ENCODE data around the gene TTLL4. TPM values are rescaled to one million over a fixed set of nuclear protein-coding genes. Genes with fewer than 3 reads are reported as not detected.

The TTLL4 gene
- total RNA-seq (10 to 100 TPM in 1 of 4 donors, 1 to 10 TPM in 3; 5.7 to 15.8 (median 8.3) TPM), polyA plus RNA-seq (5.4 TPM)
- long read RNA-seq, donor 1, partial matches to known transcripts: 1 of 1 reads
- long read RNA-seq, donor 1, other reads (novel, unspliced or antisense): 0 of 1 reads
- long read RNA-seq, donor 2, partial matches to known transcripts: 0 of 1 reads
- long read RNA-seq, donor 2, other reads (novel, unspliced or antisense): 1 of 1 reads
- long read RNA-seq, donor 3, full-length matches to known transcripts: 3 of 12 reads
- long read RNA-seq, donor 3, partial matches to known transcripts: 4 of 12 reads
- long read RNA-seq, donor 3, other reads (novel, unspliced or antisense): 5 of 12 reads
- long read RNA-seq, donor 4, full-length matches to known transcripts: 2 of 4 reads
- long read RNA-seq, donor 4, partial matches to known transcripts: 1 of 4 reads
- long read RNA-seq, donor 4, other reads (novel, unspliced or antisense): 1 of 4 reads

DNA sequence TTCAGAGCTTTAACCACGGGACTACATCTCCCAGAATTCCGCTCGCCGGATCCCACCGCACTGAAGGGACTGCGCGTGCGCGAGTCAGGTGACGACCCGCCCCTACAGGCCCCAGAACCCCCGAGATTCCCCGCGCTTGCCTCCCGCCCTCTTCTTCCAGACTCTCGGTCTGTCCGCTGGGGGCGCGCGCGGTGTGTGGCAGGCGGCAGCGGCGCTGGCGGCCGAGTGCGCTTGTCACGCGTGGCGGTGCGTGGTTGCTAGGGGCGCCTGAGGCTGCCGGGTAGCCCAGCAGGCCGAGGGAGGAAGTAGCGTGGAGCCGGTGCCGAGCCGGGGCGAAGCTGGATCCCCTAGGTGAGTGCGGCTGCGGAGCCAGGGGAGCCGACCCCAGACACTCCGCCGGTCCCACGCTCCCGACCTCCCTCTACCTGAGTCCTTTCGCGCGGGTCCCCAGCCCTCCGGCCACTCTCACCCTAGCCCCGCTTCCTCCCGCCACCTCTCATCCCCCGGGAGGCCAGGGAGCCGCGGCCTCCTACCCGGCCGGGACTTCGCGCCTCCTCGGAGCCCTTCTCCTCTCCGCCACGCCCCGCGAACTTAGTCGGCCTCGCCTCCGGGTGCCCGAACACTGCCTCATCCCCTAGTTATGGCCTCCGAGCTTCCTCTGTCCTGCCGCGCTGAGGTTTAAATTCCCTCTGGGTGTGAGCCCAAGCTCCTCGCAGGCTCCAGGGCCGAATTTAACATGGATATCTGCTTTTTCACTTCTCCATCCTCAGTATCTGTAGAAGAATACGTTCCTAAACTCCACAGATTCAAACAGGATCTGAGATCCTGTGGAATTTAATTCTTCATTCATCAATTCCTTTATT is at the start of gene TTLL4:
TTLL4 (plus strand) TSS at position 149 of the 863 bp plus-strand sequence. CDS start 26,842 bp downstream, outside the sequence.
- intact Hi-C loops (cut with DNase I): loop anchor here in 3 of 4 donors (10.0 kb wide), 3 partner anchors 124 to 144 kb away; partner anchors contain the start of genes PRKAG3 (in 1 of the 3) and WNT6 (in 1 of the 3)
- peak; percentile 99 for DNase-seq
- WGBS: under 1% methylated on average over 74 of the region's 74 CpGs
- Histone ChIP-seq H3K27ac (ENCODE audit: low read length) (peak within 1 kb of the TSS; percentile 77), H3K27me3 (ENCODE audit: control insufficient read depth, insufficient read depth) (no peaks in the 10 kb centered on the region), H3K4me1 (ENCODE audit: control insufficient read depth, insufficient read depth, low read length) (no peaks in the 10 kb centered on the region), H3K4me3 (ENCODE audit: low read length) (peak within 1 kb of the TSS; percentile 76), H3K9me3 (ENCODE audit: control insufficient read depth, low read length) (no peaks in the 10 kb centered on the region)
- peak; percentile 99 for ATAC-seq

GRCh38 chr2:218662377-218662776 is 48.3 kb upstream of the TTLL4 start:
- ATAC-seq (no peak), DNase-seq (no peak)
- Histone ChIP-seq H3K27ac (ENCODE audit: low read length) (no peak overlapping the region), H3K4me3 (ENCODE audit: low read length) (no peak overlapping the region), H3K4me1 (ENCODE audit: control insufficient read depth, insufficient read depth, low read length) (no peaks in the 10 kb centered on the region), H3K27me3 (ENCODE audit: control insufficient read depth, insufficient read depth) (no peaks in the 10 kb centered on the region), H3K9me3 (ENCODE audit: control insufficient read depth, low read length) (no peaks in the 10 kb centered on the region)
- 83% methylated on average over 7 of the region's 7 CpGs for WGBS
- intact Hi-C loops (cut with DNase I): no loop called here

DNA sequence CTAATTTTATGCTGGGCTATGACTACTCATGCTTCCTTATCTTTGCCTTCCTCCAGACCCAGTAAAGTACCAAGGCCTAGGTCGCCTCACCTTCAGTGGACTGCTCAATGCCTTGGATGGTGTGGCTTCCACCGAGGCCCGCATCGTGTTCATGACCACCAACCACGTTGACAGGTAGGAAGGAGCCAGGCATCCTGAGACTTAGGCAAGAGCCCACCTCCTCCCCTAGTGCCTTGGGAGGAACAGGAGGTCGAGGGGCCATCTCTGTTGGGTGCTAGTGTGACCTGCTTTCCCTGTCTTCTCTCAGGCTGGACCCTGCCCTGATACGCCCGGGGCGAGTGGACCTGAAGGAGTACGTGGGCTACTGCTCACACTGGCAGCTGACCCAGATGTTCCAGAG is 47.8 kb upstream of the TTLL4 start:
- Histone ChIP-seq H3K4me1 (ENCODE audit: control insufficient read depth, insufficient read depth, low read length) (no peaks in the 10 kb centered on the region), H3K9me3 (ENCODE audit: control insufficient read depth, low read length) (no peaks in the 10 kb centered on the region), H3K27ac (ENCODE audit: low read length) (no peak overlapping the region), H3K4me3 (ENCODE audit: low read length) (no peak overlapping the region), H3K27me3 (ENCODE audit: control insufficient read depth, insufficient read depth) (no peaks in the 10 kb centered on the region)
- intact Hi-C loops (cut with DNase I): no loop called here
- whole genome bisulfite sequencing: 84% methylated on average over 10 of the region's 10 CpGs
- no peak for ATAC-seq
- no peak for DNase-seq

- Histone ChIP-seq H3K4me1 (ENCODE audit: control insufficient read depth, insufficient read depth, low read length) (no peaks in the 10 kb centered on the region), H3K9me3 (ENCODE audit: control insufficient read depth, low read length) (no peaks in the 10 kb centered on the region), H3K4me3 (ENCODE audit: low read length) (no peak overlapping the region), H3K27me3 (ENCODE audit: control insufficient read depth, insufficient read depth) (no peaks in the 10 kb centered on the region), H3K27ac (ENCODE audit: low read length) (no peak overlapping the region)
- intact Hi-C loops (cut with DNase I): no loop called here
- no peak for ATAC-seq
- 87% methylated on average over 15 of the region's 15 CpGs for WGBS
- DNase-seq: no peak
These were observed 46.7 kb upstream of the TTLL4 start for GRCh38 chr2:218663901-218664300.

DNA sequence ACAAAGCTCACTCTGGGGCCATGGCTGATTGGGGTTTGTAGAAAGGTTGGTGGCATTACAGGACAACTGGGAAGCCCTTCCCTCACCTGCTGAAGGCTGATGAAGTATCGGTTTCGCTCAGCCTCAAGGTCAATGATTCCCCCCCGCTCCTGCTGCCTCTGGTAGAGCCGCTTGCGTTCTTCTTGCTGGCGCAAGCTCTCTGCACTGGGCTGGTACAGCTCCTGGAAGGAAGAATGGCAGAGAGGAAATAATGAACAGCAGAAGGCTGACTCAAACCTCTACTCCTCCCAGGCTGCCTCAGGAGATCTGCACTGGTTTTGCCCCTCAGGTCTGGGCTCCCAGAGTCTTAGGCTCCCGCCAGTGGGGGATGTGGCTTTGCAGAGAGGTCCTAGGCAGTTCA is 46.0 kb upstream of the TTLL4 start:
- Histone ChIP-seq H3K9me3 (ENCODE audit: control insufficient read depth, low read length) (no peaks in the 10 kb centered on the region), H3K4me1 (ENCODE audit: control insufficient read depth, insufficient read depth, low read length) (no peaks in the 10 kb centered on the region), H3K4me3 (ENCODE audit: low read length) (no peak overlapping the region), H3K27ac (ENCODE audit: low read length) (no peak overlapping the region), H3K27me3 (ENCODE audit: control insufficient read depth, insufficient read depth) (no peaks in the 10 kb centered on the region)
- intact Hi-C loops (cut with DNase I): no loop called here
- over 99% methylated on average over 7 of the region's 7 CpGs for WGBS
- ATAC-seq (no peak), DNase-seq (no peak)

GRCh38 chr2:218671097-218671653 is 39.5 kb upstream of the TTLL4 start:
- Histone ChIP-seq H3K4me1 (ENCODE audit: control insufficient read depth, insufficient read depth, low read length) (no peaks in the 10 kb centered on the region), H3K9me3 (ENCODE audit: control insufficient read depth, low read length) (no peaks in the 10 kb centered on the region), H3K27me3 (ENCODE audit: control insufficient read depth, insufficient read depth) (no peaks in the 10 kb centered on the region), H3K27ac (ENCODE audit: low read length) (peak overlapping the region; percentile 73), H3K4me3 (ENCODE audit: low read length) (peak overlapping the region; percentile 79)
- ATAC-seq (peak in 1 of 2 donors; percentile 3), DNase-seq (no peak)
- intact Hi-C loops (cut with DNase I): no loop called here
- 43% methylated on average over 12 of the region's 12 CpGs for WGBS

- Histone ChIP-seq H3K27ac (ENCODE audit: low read length) (peak within 1 kb of the TSS; percentile 73), H3K27me3 (ENCODE audit: control insufficient read depth, insufficient read depth) (no peaks in the 10 kb centered on the region), H3K9me3 (ENCODE audit: control insufficient read depth, low read length) (no peaks in the 10 kb centered on the region), H3K4me1 (ENCODE audit: control insufficient read depth, insufficient read depth, low read length) (no peaks in the 10 kb centered on the region), H3K4me3 (ENCODE audit: low read length) (peak within 1 kb of the TSS; percentile 79)
- intact Hi-C loops (cut with DNase I): no loop called here
- under 1% methylated on average over 49 of the region's 49 CpGs for WGBS
- DNase-seq: peak; percentile 88 to 93 (median 92)
- peak; percentile 97 for ATAC-seq
These were observed 38.7 kb upstream of the TTLL4 start, which contains the start of the genes RNF25 and STK36 for GRCh38 chr2:218671654-218672566. Gene RNF25, minus strand, starts transcription at chr2:218672002. Its CDS starts 32 bp downstream, at chr2:218671970. Gene STK36, plus strand, starts transcription at chr2:218672086. Its CDS starts 744 bp downstream, at chr2:218672830.

- intact Hi-C loops (cut with DNase I): no loop called here
- ATAC-seq (peak; percentile 36 to 47), DNase-seq (no peak)
- 64% methylated on average over 4 of the region's 4 CpGs for WGBS
- H3K27me3 ChIP-seq (ENCODE audit: control insufficient read depth, insufficient read depth): no peaks in the 10 kb centered on the region
- no peaks in the 10 kb centered on the region for H3K4me1 ChIP-seq (ENCODE audit: control insufficient read depth, insufficient read depth, low read length)
- no peak overlapping the region for H3K27ac ChIP-seq (ENCODE audit: low read length)
- no peaks in the 10 kb centered on the region for H3K9me3 ChIP-seq (ENCODE audit: control insufficient read depth, low read length)
- no peak overlapping the region for H3K4me3 ChIP-seq (ENCODE audit: low read length)
These were observed 31.5 kb upstream of the TTLL4 start for GRCh38 chr2:218679119-218679518.

DNA sequence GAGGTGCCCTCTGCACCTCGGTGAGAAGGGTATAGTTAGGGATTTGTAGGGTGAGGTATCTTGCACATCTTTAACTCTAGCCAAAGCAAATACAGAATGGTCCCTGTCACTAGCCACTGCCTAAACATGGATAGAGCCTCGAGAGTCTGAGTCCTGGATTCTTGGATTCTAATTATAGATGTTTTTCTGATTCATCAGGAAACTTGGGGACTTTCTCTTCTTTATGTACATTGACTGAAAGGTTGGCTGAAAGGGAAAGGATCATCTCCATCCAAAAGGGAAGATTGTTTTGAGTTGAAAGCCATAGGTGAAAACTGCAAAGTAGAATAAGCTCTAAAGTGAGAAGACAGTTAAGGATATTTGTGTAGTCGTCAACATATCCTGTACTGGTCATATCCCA is 30.6 kb upstream of the TTLL4 start:
- no peak for DNase-seq
- ATAC-seq: no peak
- Histone ChIP-seq H3K9me3 (ENCODE audit: control insufficient read depth, low read length) (no peaks in the 10 kb centered on the region), H3K4me3 (ENCODE audit: low read length) (no peak overlapping the region), H3K4me1 (ENCODE audit: control insufficient read depth, insufficient read depth, low read length) (no peaks in the 10 kb centered on the region), H3K27ac (ENCODE audit: low read length) (no peak overlapping the region), H3K27me3 (ENCODE audit: control insufficient read depth, insufficient read depth) (no peaks in the 10 kb centered on the region)
- intact Hi-C loops (cut with DNase I): no loop called here
- WGBS: 81% methylated on average over 3 of the region's 3 CpGs

Measured in right cardiac atrium (tissue), 5 donors.